ENCODE measurements around the gene FLNB. TPM values are rescaled to one million over a fixed set of nuclear protein-coding genes. Genes with fewer than 3 reads are reported as not detected.

FLNB gene
- total and polyA plus RNA-seq, 2 of the 13 experiments (the other 11 are each of a cell fraction or from before 2014, with no cell fraction given), result 106 to 130 TPM

DNA sequence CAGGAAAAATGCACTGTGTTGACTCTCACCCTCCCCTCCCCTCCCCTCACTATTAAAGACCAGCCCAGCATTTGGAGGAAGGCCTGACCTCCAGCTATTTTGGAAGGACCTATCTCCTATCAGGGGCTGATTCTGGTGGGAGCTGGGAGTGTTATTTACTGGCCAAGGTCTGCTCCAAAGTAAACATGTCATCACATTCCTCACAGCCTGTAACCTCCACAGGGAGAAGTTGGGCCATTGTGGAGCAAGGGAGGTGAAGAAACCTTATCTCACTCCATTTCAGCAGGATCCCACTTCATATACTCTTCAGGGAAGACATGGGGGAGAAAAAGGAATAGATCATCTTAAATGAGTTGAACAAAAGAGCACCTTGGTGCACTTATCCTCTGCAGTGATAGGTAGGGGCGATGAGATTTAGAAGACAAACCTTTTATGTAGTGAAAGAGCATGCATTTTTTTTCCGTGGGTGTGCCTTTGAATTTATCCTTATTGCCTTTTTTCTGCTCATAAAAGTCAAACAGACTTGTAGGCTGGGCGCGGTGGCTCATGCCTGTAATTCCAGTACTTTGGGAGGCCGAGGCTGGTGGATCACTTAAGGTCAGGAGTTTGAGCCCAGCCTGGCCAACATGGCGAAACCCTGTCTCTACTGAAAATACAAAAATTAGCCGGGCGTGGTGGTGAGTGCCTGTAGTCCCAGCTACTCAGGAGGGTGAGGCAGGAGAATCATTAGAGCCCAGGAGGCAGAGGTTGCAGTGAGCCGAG lies 15.6 kb upstream of the FLNB start (continued):
- TF ChIP-seq, protein P1, sequence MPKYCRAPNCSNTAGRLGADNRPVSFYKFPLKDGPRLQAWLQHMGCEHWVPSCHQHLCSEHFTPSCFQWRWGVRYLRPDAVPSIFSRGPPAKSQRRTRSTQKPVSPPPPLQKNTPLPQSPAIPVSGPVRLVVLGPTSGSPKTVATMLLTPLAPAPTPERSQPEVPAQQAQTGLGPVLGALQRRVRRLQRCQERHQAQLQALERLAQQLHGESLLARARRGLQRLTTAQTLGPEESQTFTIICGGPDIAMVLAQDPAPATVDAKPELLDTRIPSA (CRISPR knock-in tag; IDR thresholded peaks at IDR 0.05; ENCODE audit: borderline replicate concordance), result no peak
- TF ChIP-seq ZNF552 (CRISPR knock-in tag; IDR thresholded peaks at IDR 0.05; ENCODE audit: borderline replicate concordance), result no peak
- no peak for TF ChIP-seq SCMH1 (CRISPR knock-in tag; IDR thresholded peaks at IDR 0.05; ENCODE audit: borderline replicate concordance)
- no peak for TF ChIP-seq DR1 (CRISPR knock-in tag; IDR thresholded peaks at IDR 0.05)
- no peak for TF ChIP-seq ZC3H13 (CRISPR knock-in tag; IDR thresholded peaks at IDR 0.05)
- no peak for TF ChIP-seq ZSCAN30 (CRISPR knock-in tag; IDR thresholded peaks at IDR 0.05)
- TF ChIP-seq ZNF484 (CRISPR knock-in tag; IDR thresholded peaks at IDR 0.05; ENCODE audit: borderline replicate concordance, low read depth), result no peak
- no peak for TF ChIP-seq ZNF17 (CRISPR knock-in tag; IDR thresholded peaks at IDR 0.05)
- no peak; the same call in 1 of the 2 replicates for TF ChIP-seq TFDP2 (CRISPR knock-in tag; IDR thresholded peaks at IDR 0.05)
- no peak for TF ChIP-seq NCOA5 (CRISPR knock-in tag; IDR thresholded peaks at IDR 0.05)
- peak; percentile 22; the same call in 1 of the 2 replicates for TF ChIP-seq TFDP1 (CRISPR knock-in tag; IDR thresholded peaks at IDR 0.05; ENCODE audit: borderline replicate concordance)
- no peak for TF ChIP-seq NCOA1 (CRISPR knock-in tag; IDR thresholded peaks at IDR 0.05)
- TF ChIP-seq HNF4G (IDR thresholded peaks at IDR 0.05; ENCODE audit: borderline replicate concordance, low read depth, low read length), result peak; percentile 95
- TF ChIP-seq HNF4G (CRISPR knock-in tag; IDR thresholded peaks at IDR 0.05; ENCODE audit: borderline replicate concordance, low read depth), result peak; percentile 68; the same call in 1 of the 2 replicates
- no peak for TF ChIP-seq ZNF253 (CRISPR knock-in tag; IDR thresholded peaks at IDR 0.05; ENCODE audit: borderline replicate concordance)
- no peak for TF ChIP-seq SUZ12 (IDR thresholded peaks at IDR 0.05; ENCODE audit: low read depth, low read length)
- peak; percentile 56; the same call in 1 of the 2 replicates for TF ChIP-seq ZNF556 (CRISPR knock-in tag; IDR thresholded peaks at IDR 0.05; ENCODE audit: borderline replicate concordance)
- peak; percentile 65; the same call in 1 of the 2 replicates for TF ChIP-seq ZNF644 (CRISPR knock-in tag; IDR thresholded peaks at IDR 0.05; ENCODE audit: low read depth)
- 0 out of 2 replicates have a peak, but pooled peaks have one; percentile 44 for TF ChIP-seq RCOR2 (CRISPR knock-in tag; IDR thresholded peaks at IDR 0.05)
- peak; percentile 74 for TF ChIP-seq ZFX (CRISPR knock-in tag; IDR thresholded peaks at IDR 0.05; ENCODE audit: low read depth)
- no peak for TF ChIP-seq ZSCAN22 (CRISPR knock-in tag; IDR thresholded peaks at IDR 0.05)
- TF ChIP-seq, protein P2, sequence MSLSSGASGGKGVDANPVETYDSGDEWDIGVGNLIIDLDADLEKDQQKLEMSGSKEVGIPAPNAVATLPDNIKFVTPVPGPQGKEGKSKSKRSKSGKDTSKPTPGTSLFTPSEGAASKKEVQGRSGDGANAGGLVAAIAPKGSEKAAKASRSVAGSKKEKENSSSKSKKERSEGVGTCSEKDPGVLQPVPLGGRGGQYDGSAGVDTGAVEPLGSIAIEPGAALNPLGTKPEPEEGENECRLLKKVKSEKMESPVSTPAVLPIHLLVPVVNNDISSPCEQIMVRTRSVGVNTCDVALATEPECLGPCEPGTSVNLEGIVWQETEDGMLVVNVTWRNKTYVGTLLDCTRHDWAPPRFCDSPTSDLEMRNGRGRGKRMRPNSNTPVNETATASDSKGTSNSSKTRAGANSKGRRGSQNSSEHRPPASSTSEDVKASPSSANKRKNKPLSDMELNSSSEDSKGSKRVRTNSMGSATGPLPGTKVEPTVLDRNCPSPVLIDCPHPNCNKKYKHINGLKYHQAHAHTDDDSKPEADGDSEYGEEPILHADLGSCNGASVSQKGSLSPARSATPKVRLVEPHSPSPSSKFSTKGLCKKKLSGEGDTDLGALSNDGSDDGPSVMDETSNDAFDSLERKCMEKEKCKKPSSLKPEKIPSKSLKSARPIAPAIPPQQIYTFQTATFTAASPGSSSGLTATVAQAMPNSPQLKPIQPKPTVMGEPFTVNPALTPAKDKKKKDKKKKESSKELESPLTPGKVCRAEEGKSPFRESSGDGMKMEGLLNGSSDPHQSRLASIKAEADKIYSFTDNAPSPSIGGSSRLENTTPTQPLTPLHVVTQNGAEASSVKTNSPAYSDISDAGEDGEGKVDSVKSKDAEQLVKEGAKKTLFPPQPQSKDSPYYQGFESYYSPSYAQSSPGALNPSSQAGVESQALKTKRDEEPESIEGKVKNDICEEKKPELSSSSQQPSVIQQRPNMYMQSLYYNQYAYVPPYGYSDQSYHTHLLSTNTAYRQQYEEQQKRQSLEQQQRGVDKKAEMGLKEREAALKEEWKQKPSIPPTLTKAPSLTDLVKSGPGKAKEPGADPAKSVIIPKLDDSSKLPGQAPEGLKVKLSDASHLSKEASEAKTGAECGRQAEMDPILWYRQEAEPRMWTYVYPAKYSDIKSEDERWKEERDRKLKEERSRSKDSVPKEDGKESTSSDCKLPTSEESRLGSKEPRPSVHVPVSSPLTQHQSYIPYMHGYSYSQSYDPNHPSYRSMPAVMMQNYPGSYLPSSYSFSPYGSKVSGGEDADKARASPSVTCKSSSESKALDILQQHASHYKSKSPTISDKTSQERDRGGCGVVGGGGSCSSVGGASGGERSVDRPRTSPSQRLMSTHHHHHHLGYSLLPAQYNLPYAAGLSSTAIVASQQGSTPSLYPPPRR (CRISPR knock-in tag; IDR thresholded peaks at IDR 0.05; ENCODE audit: borderline replicate concordance), result peak; percentile 80; the same call in 1 of the 2 replicates
